HFFc6 (cell line): Measurements from ENCODE around the gene PDE4D. TPM values are rescaled to one million over a fixed set of nuclear protein-coding genes. Genes with fewer than 3 reads are reported as not detected.
A peak's percentile ranks its signal among the peaks of the same experiment; 100 is the strongest.

Experiments
- DNase-seq: peaks from one replicate; pipeline ENCODE4 v3.0.0-alpha.2; 2018
- H3K27ac Mint-ChIP-seq: 2 replicates; pipeline ENCODE4 v1.8.0; 2020; ENCODE audit warnings: mild to moderate bottlenecking, mixed read lengths
- H3K27me3 Mint-ChIP-seq: 2 replicates; pipeline ENCODE4 v1.8.0; 2021; ENCODE audit warnings: mild to moderate bottlenecking, moderate library complexity, mixed read lengths; ENCODE audit not compliant: insufficient read depth
- H3K36me3 Mint-ChIP-seq: 2 replicates; pipeline ENCODE4 v1.8.0; 2021; ENCODE audit warnings: low read depth, mixed read lengths
- H3K4me1 Mint-ChIP-seq: 2 replicates; pipeline ENCODE4 v1.8.0; 2020; ENCODE audit warnings: low read depth, mixed read lengths
- H3K4me3 Mint-ChIP-seq: 2 replicates; pipeline ENCODE4 v1.8.0; 2020; ENCODE audit warnings: mild to moderate bottlenecking, moderate library complexity, mixed read lengths
- H3K9me3 Mint-ChIP-seq: 2 replicates; pipeline ENCODE4 v1.8.0; 2020; ENCODE audit warnings: mild to moderate bottlenecking, mixed read lengths
- CTCF ChIP-seq: fragments of 200-600 bp; sonication (generic); IDR thresholded peaks from 2 replicates; pipeline ENCODE4 v1.5.0; 2021; ENCODE audit warnings: antibody characterized with exemption, mild to moderate bottlenecking
- total RNA-seq, 6 experiments: library from RNA; stranded (reverse); fragmentation: NEBNext Ultra II Directional; extraction: Animal tissue kit (Norgen Biotek cat#: 25700); gene quantifications; 2 replicates in 1 of 6; 3 replicates in 5 of 6; pipeline ENCODE4 v1.2.3, GENCODE V29; 2021

Gene PDE4D
- total RNA-seq, 6 experiments from 2014 or later, result 1.8 to 7.3 (median 6.2) TPM

- Mint-ChIP-seq H3K27me3 (peaks cover 2% of the 10 kb centered on the region; the same call in 1 of the 2 replicates), H3K27ac (no peak overlapping the region; the same call in 1 of the 2 replicates), H3K4me3 (no peak overlapping the region), H3K4me1 (peaks cover 52% of the 10 kb centered on the region), H3K9me3 (no peaks in the 10 kb centered on the region), H3K36me3 (no peaks in the 10 kb centered on the region)
- DNase-seq, result no peak
- no peak for TF ChIP-seq CTCF
Observed at GRCh38 chr5:59097712-59098111, 795.8 kb downstream of the PDE4D start.

DNA sequence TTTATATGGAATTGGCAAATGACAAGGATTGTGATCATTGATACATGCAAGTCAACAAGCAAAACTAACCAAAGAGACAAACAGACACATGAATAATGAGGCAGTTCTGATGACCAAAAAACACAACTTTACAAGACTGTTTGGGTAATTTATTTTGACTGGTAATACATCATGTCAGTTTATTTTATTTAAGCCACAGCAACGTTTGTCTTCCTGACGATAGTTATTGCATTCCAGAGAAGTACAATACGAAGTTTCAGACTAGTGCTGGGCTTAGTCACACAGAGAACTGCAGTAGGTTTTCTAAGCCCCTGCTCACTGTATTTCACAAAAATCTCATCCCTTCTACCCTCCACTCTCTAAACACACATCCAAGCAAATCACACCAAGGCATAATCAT lies 796.4 kb downstream of the PDE4D start:
- H3K4me3 Mint-ChIP-seq, result peak overlapping the region; percentile 25; the same call in 1 of the 2 replicates
- no peaks in the 10 kb centered on the region for H3K9me3 Mint-ChIP-seq
- peaks cover 2% of the 10 kb centered on the region; the same call in 1 of the 2 replicates for H3K27me3 Mint-ChIP-seq
- no peak for TF ChIP-seq CTCF
- peak overlapping the region; percentile 25 for H3K27ac Mint-ChIP-seq
- DNase-seq, result peak; percentile 27
- peaks cover 58% of the 10 kb centered on the region for H3K4me1 Mint-ChIP-seq
- no peaks in the 10 kb centered on the region for H3K36me3 Mint-ChIP-seq

DNA sequence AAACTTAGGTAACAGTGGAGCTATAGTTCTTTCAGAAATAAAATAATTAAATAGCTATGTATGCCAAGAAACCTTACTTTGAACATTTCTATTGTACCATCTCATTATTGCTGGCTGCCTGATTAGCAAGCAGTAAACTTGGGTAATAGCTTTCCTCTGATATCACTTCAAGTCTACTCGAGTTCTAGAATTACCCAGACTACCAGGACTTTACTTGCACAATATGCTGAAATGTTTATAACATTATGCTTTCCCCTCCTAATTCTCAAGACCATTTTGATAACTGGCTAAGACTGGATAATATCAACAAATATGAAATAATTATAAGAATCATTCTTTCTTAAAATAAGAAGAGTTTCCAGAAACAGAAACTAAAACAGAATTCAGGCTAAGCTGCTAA lies 798.0 kb downstream of the PDE4D start:
- no peak for TF ChIP-seq CTCF
- DNase-seq, result no peak
- H3K9me3 Mint-ChIP-seq, result no peaks in the 10 kb centered on the region
- no peaks in the 10 kb centered on the region for H3K36me3 Mint-ChIP-seq
- H3K27ac Mint-ChIP-seq, result no peak overlapping the region
- H3K4me1 Mint-ChIP-seq, result peaks cover 59% of the 10 kb centered on the region
- peaks cover 2% of the 10 kb centered on the region; the same call in 1 of the 2 replicates for H3K27me3 Mint-ChIP-seq
- no peak overlapping the region for H3K4me3 Mint-ChIP-seq

GRCh38 chr5:59094864-59095263 lies 798.7 kb downstream of the PDE4D start:
- H3K4me3 Mint-ChIP-seq, result no peak overlapping the region
- peaks cover 53% of the 10 kb centered on the region for H3K4me1 Mint-ChIP-seq
- peaks cover 2% of the 10 kb centered on the region; the same call in 1 of the 2 replicates for H3K27me3 Mint-ChIP-seq
- no peak overlapping the region for H3K27ac Mint-ChIP-seq
- no peaks in the 10 kb centered on the region for H3K36me3 Mint-ChIP-seq
- DNase-seq, result no peak
- no peak for TF ChIP-seq CTCF
- H3K9me3 Mint-ChIP-seq, result no peaks in the 10 kb centered on the region

DNA sequence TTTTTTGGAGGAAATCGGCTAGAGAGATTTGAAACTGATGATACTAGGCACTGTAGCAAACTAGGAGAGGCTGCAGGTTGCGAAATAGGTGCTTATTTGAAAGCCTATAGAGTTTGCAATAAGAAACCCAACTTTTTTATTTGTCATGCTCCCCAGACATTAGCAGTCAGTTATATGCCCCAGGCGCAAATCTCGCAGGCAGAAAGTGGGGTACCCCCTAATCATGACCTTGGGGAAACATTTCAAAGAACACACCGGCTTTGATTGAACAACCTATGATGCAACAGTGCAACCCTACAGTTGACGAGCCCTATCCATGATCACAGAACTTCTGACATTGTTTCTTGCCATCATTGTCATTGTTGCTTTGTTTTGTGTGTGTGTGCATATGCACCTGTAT lies 800.2 kb downstream of the PDE4D start:
- Mint-ChIP-seq H3K27me3 (peaks cover 2% of the 10 kb centered on the region; the same call in 1 of the 2 replicates), H3K36me3 (no peaks in the 10 kb centered on the region), H3K4me3 (peak overlapping the region; percentile 77; the same call in 1 of the 2 replicates), H3K9me3 (no peaks in the 10 kb centered on the region), H3K4me1 (peaks cover 38% of the 10 kb centered on the region), H3K27ac (no peak overlapping the region)
- TF ChIP-seq CTCF, result no peak
- no peak for DNase-seq

DNA sequence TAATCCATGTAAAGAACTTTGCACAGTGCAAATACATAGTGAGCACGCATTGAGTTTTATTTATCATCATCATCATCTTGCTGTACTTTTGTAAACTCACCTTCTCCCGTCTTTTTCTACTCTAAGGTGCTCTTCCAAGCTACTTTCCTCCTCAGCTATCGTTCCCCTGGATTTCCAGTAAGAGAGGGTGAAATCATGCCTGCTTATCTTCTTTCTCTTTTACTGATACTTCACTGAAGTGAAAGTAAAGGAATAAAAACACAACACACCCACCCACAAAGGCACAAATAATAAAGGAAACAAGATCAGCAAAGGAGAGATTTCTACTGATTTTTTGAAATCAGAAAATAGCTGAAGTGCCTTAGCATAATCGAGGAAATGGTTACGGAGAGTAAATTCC lies 800.8 kb downstream of the PDE4D start:
- no peaks in the 10 kb centered on the region for H3K36me3 Mint-ChIP-seq
- peaks cover 36% of the 10 kb centered on the region for H3K4me1 Mint-ChIP-seq
- peaks cover 2% of the 10 kb centered on the region for H3K27me3 Mint-ChIP-seq
- DNase-seq, result no peak
- no peak overlapping the region for H3K27ac Mint-ChIP-seq
- H3K4me3 Mint-ChIP-seq, result peak overlapping the region; percentile 77; the same call in 1 of the 2 replicates
- H3K9me3 Mint-ChIP-seq, result no peaks in the 10 kb centered on the region
- no peak for TF ChIP-seq CTCF
